Measurements from ENCODE around the gene RNF220.

DNA sequence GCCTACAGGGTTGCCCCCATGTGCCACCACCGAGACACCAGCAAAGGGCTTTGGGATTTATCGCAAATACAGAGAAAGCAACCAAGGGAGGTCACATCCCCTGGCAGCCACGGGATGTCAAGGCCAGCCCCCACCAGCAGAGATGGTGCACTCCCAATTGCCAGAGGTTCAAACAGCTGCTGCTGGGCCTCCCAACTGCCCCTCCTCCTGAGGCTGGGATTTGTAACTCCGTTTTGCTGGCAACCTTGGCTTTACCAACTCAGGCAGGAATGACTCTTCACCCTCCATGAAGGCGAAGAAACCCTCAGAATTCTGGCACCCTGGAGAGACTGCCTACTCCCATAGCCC, 257.6 kb downstream of the RNF220 start:
- TF ChIP-seq EZH2phosphoT487 (IDR thresholded peaks at IDR 0.05; ENCODE audit: insufficient read depth, low read depth) (no peak), EZH2 (IDR thresholded peaks at IDR 0.05; ENCODE audit: insufficient read depth, poor library complexity, severe bottlenecking) (no peak)
